GM12892 (cell line): Measurements from ENCODE around the gene PCBP2.
A peak's percentile ranks its signal among the peaks of the same experiment; 100 is the strongest.

ENCODE experiments used
- POLR2A ChIP-seq: IDR thresholded peaks from 2 replicates; pipeline ENCODE4 v1.6.1; 2011; ENCODE audit warnings: low read depth, low read length, control low read depth
- POLR2AphosphoS5 ChIP-seq: IDR thresholded peaks from 2 replicates; pipeline ENCODE4 v1.6.1; 2011; ENCODE audit warnings: low read depth, low read length, control low read depth
- TAF1 ChIP-seq: IDR thresholded peaks from 2 replicates; pipeline ENCODE4 v1.6.1; 2011; ENCODE audit warnings: low read depth, mild to moderate bottlenecking, control low read depth, low read length, borderline replicate concordance

GRCh38 chr12:53485955-53486735 lies 34.2 kb downstream of the PCBP2 start:
- TF ChIP-seq POLR2A: peak; percentile 14
- no peak; the same call in none of the 2 replicates for TF ChIP-seq POLR2AphosphoS5
- TF ChIP-seq TAF1: no peak
